H1 (cell line): ENCODE data around the gene MUC5AC. TPM values are rescaled to one million over a fixed set of nuclear protein-coding genes. Genes with fewer than 3 reads are reported as not detected.

Source experiments
- CHD2 ChIP-seq: IDR thresholded peaks from 2 replicates; pipeline ENCODE4 v1.6.1; 2012; ENCODE audit warnings: low read length, improper control_type of control experiment
- CTBP2 ChIP-seq: IDR thresholded peaks from 2 replicates; pipeline ENCODE4 v1.7.0; 2011; ENCODE audit warnings: borderline replicate concordance, mild to moderate bottlenecking, moderate library complexity, mixed read lengths, low read length; ENCODE audit not compliant: insufficient read depth, insufficient read length
- NRF1 ChIP-seq: IDR thresholded peaks from 2 replicates; pipeline ENCODE4 v1.6.1; 2011; ENCODE audit warnings: mild to moderate bottlenecking, low read depth, low read length, improper control_type of control experiment
- POLR2A ChIP-seq, 2 experiments: IDR thresholded peaks; 1 replicate in 1 of 2; 2 replicates in 1 of 2; pipeline ENCODE4 v1.6.1; 2011; ENCODE audit warnings: low read depth in 2 of 2, low read length in 2 of 2, mild to moderate bottlenecking in 2 of 2; ENCODE audit errors: control extremely low read depth in 1 of 2
- ZNF274 ChIP-seq: IDR thresholded peaks from 2 replicates; pipeline ENCODE4 v1.7.0; 2012; ENCODE audit warnings: low read length, borderline replicate concordance; ENCODE audit errors: extremely low read depth
- polyA plus RNA-seq, 7 experiments: library from polyadenylated mRNA; depleted of rRNA in 3 of 7; stranded (reverse) in 5 of 7; unstranded in 2 of 7; fragments of >200 nt in 5 of 7; fragments of 200-250 nt in 2 of 7; gene quantifications; 1 replicate in 5 of 7; 2 replicates in 1 of 7; 4 replicates in 1 of 7; pipeline versions ENCODE4 v1.2.1 to v1.2.3, GENCODE V29; 2011 to 2013; ENCODE audit warnings: missing spikeins in 2 of 7, mixed read lengths in 2 of 7
- total RNA-seq: library from RNA; stranded (reverse); fragmentation: NEBNext Ultra II Directional; extraction: Animal tissue kit (Norgen Biotek cat#: 25700); gene quantifications from 2 replicates; pipeline ENCODE4 v1.2.1, GENCODE V29; 2021

MUC5AC gene
- total and polyA plus RNA-seq, 2 of the 8 experiments (the other 6 are each of a cell fraction or from before 2014, with no cell fraction given): not detected

- TF ChIP-seq ZNF274 (no peak), CTBP2 (no peak), POLR2A (IDR thresholded peaks at IDR 0.05; ENCODE audit: control extremely low read depth in 1 of 2, low read depth in 2 of 2, low read length in 2 of 2) (no peak), CHD2 (no peak), NRF1 (no peak)
- TF ChIP-seq, all 59 proteins: peak for 0
These were observed 66.3 kb downstream of the MUC5AC start (continued) for GRCh38 chr11:1224111-1224490.
